ENCODE results near the gene WNT4.

The WNT4 gene
- 0 to 2.2 (median 0) reads per million in 17 experiments for total RNA-seq

- peak; percentile 6 to 53 (median 23) for DNase-seq
Measured at GRCh38 chr1:22143065-22144033, at the start of gene WNT4. TSS of gene WNT4 (minus strand) at chr1:22143097. CDS start at chr1:22142922, 175 bp downstream.

- DNase-seq: no peak
Measured at GRCh38 chr1:22190731-22191130, 47.8 kb upstream of the WNT4 start.

- no peak for DNase-seq
Measured at GRCh38 chr1:22190251-22190650, 47.4 kb upstream of the WNT4 start.

GRCh38 chr1:22189619-22190018, 46.7 kb upstream of the WNT4 start:
- DNase-seq: no peak

- no peak for DNase-seq
Measured at GRCh38 chr1:22188914-22189313, 46.0 kb upstream of the WNT4 start.

- no peak for DNase-seq
Measured at GRCh38 chr1:22188436-22188835, 45.5 kb upstream of the WNT4 start.

GRCh38 chr1:22186311-22186710, 43.4 kb upstream of the WNT4 start:
- no peak for DNase-seq

- no peak for DNase-seq
Measured at GRCh38 chr1:22184892-22185612, 42.2 kb upstream of the WNT4 start.

- DNase-seq: no peak
Measured at GRCh38 chr1:22184454-22184853, 41.6 kb upstream of the WNT4 start.

GRCh38 chr1:22182715-22183114, 39.8 kb upstream of the WNT4 start:
- no peak for DNase-seq

- no peak for DNase-seq
Measured at GRCh38 chr1:22179197-22179803, 36.4 kb upstream of the WNT4 start.

- DNase-seq: no peak
Measured at GRCh38 chr1:22177354-22178003, 34.6 kb upstream of the WNT4 start.

- no peak for DNase-seq
Measured at GRCh38 chr1:22176258-22176657, 33.4 kb upstream of the WNT4 start.

GRCh38 chr1:22174446-22175220, 31.7 kb upstream of the WNT4 start:
- DNase-seq: no peak

GRCh38 chr1:22171951-22172715, 29.2 kb upstream of the WNT4 start:
- no peak for DNase-seq

- no peak for DNase-seq
Measured at GRCh38 chr1:22169816-22170215, 26.9 kb upstream of the WNT4 start.

- peak in 2 of 4 experiments; percentile 12 to 24 for DNase-seq
Measured at GRCh38 chr1:22168412-22168973, 25.6 kb upstream of the WNT4 start.

GRCh38 chr1:22166439-22166838, 23.5 kb upstream of the WNT4 start:
- no peak for DNase-seq

- no peak for DNase-seq
Measured at GRCh38 chr1:22164841-22165808, 22.2 kb upstream of the WNT4 start.
